IMR-90 (cell line): ENCODE data around the gene CXCL12. TPM values are rescaled to one million over a fixed set of nuclear protein-coding genes. Genes with fewer than 3 reads are reported as not detected.

Experiments
- ATAC-seq: fragments of 200-7000 bp; cut with Tn5 transposase; 2 replicates; pipeline ENCODE4 v1.9.1; 2020; ENCODE audit warnings: low read depth, mild to moderate bottlenecking, moderate library complexity
- BruUV-seq: library from RNA; stranded (reverse); fragments of 400-500 nt; replicated peaks from 2 replicates; lab custom pipeline; 2021; lab: Mats Ljungman, UMichigan
- CTCF ChIA-PET: fragments of 300-600 bp; formaldehyde crosslinking; extraction: SDS; loops from one replicate; lab custom pipeline; 2021; ENCODE audit warnings: antibody characterized with exemption; lab: Yijun Ruan, JAX
- POLR2A ChIA-PET: fragments of 300-600 bp; sonication (Branson Sonifier 250); formaldehyde crosslinking; loops from one replicate; lab custom pipeline; 2022; ENCODE audit warnings: antibody characterized with exemption; ENCODE audit not compliant: unreplicated experiment; lab: Charles Lee
- DNase-seq: peaks from one replicate; pipeline ENCODE4 v3.0.0; 2013
- H2AFZ ChIP-seq: replicated peaks from 2 replicates; pipeline ENCODE3; 2013; ENCODE audit warnings: low read length, mild to moderate bottlenecking; ENCODE audit not compliant: poor library complexity
- H2AK5ac ChIP-seq: 2 replicates; pipeline ENCODE4 v1.6.1; 2013; ENCODE audit warnings: low read depth, low read length, inconsistent platforms
- H2AK9ac ChIP-seq: replicated peaks from 2 replicates; pipeline ENCODE3; 2013; ENCODE audit warnings: mild to moderate bottlenecking, low read depth, low read length, moderate library complexity; ENCODE audit not compliant: poor library complexity
- H2BK120ac ChIP-seq: 2 replicates; pipeline ENCODE4 v1.6.1; 2013; ENCODE audit warnings: low read depth, low read length, inconsistent platforms
- H2BK15ac ChIP-seq: 3 replicates; pipeline ENCODE4 v1.6.1; 2013; ENCODE audit warnings: low read depth, low read length, inconsistent platforms
- H2BK20ac ChIP-seq: 2 replicates; pipeline ENCODE4 v1.6.1; 2013; ENCODE audit warnings: low read depth, mild to moderate bottlenecking, inconsistent platforms, low read length, moderate library complexity
- H2BK5ac ChIP-seq: 2 replicates; pipeline ENCODE4 v1.6.1; 2013; ENCODE audit warnings: mild to moderate bottlenecking, low read depth, low read length, inconsistent platforms; ENCODE audit not compliant: poor library complexity, severe bottlenecking
- H3K14ac ChIP-seq: replicated peaks from 2 replicates; pipeline ENCODE4 v1.6.1; 2013; ENCODE audit warnings: low read depth, low read length, inconsistent platforms
- H3K18ac ChIP-seq: 2 replicates; pipeline ENCODE4 v1.6.1; 2013; ENCODE audit warnings: low read depth, low read length, control low read depth
- H3K23ac ChIP-seq: 2 replicates; pipeline ENCODE4 v1.6.1; 2013; ENCODE audit warnings: low read depth, low read length, inconsistent platforms
- H3K27ac ChIP-seq: 2 replicates; pipeline ENCODE4 v1.5.1; 2013; ENCODE audit warnings: mild to moderate bottlenecking, control low read depth, low read length; ENCODE audit not compliant: insufficient read depth
- H3K27me3 ChIP-seq: 2 replicates; pipeline ENCODE4 v1.6.1; 2013; ENCODE audit warnings: low read length; ENCODE audit not compliant: control insufficient read depth, insufficient read depth
- H3K36me3 ChIP-seq: 2 replicates; pipeline ENCODE4 v1.6.1; 2013; ENCODE audit warnings: low read length, mixed read lengths; ENCODE audit not compliant: control insufficient read depth, insufficient read depth
- H3K4ac ChIP-seq: 2 replicates; pipeline ENCODE4 v1.6.1; 2013; ENCODE audit warnings: low read depth, low read length, inconsistent platforms
- H3K4me1 ChIP-seq: 2 replicates; pipeline ENCODE4 v1.6.1; 2013; ENCODE audit warnings: low read length, mixed read lengths; ENCODE audit not compliant: control insufficient read depth, insufficient read depth
- H3K4me2 ChIP-seq: 2 replicates; pipeline ENCODE4 v1.6.1; 2013; ENCODE audit warnings: low read depth, mild to moderate bottlenecking, control low read depth, low read length, moderate library complexity
- H3K4me3 ChIP-seq: 2 replicates; pipeline ENCODE4 v1.5.1; 2013; ENCODE audit warnings: low read depth, mild to moderate bottlenecking, control low read depth, low read length, moderate library complexity; ENCODE audit not compliant: insufficient read depth
- H3K56ac ChIP-seq: 2 replicates; pipeline ENCODE4 v1.6.1; 2013; ENCODE audit warnings: low read length, inconsistent platforms; ENCODE audit not compliant: insufficient read depth; ENCODE audit errors: extremely low read depth
- H3K79me1 ChIP-seq, 2 experiments: 2 replicates each; pipeline ENCODE4 v1.6.1; 2013; ENCODE audit warnings: low read length in 2 of 2, inconsistent platforms in 1 of 2, low read depth in 1 of 2
- H3K9ac ChIP-seq: 2 replicates; pipeline ENCODE4 v1.6.1; 2013; ENCODE audit warnings: low read depth, low read length, control low read depth
- H3K9me1 ChIP-seq: 2 replicates; pipeline ENCODE4 v1.6.1; 2013; ENCODE audit warnings: low read length, inconsistent platforms; ENCODE audit not compliant: insufficient read depth
- H3K9me3 ChIP-seq: 2 replicates; pipeline ENCODE4 v1.6.1; 2013; ENCODE audit warnings: low read length; ENCODE audit not compliant: control insufficient read depth, insufficient read depth
- H4K20me1 ChIP-seq: 2 replicates; pipeline ENCODE4 v1.6.1; 2013; ENCODE audit warnings: low read length, inconsistent platforms; ENCODE audit not compliant: insufficient read depth
- H4K5ac ChIP-seq: 2 replicates; pipeline ENCODE4 v1.6.1; 2013; ENCODE audit warnings: mild to moderate bottlenecking, low read depth, low read length, control low read depth
- H4K8ac ChIP-seq, 2 experiments: 2 replicates each; pipeline ENCODE4 v1.6.1; 2013; ENCODE audit warnings: low read depth in 2 of 2, low read length in 2 of 2, control low read depth in 1 of 2, inconsistent platforms in 1 of 2
- H4K91ac ChIP-seq: 2 replicates; pipeline ENCODE4 v1.6.1; 2013; ENCODE audit warnings: low read depth, low read length, inconsistent platforms; ENCODE audit not compliant: insufficient read depth
- BHLHE40 ChIP-seq: fragments of 150-350 bp; IDR thresholded peaks from 2 replicates; pipeline ENCODE4 v1.6.1; 2016; ENCODE audit warnings: mild to moderate bottlenecking, low read depth, low read length
- CEBPB ChIP-seq: IDR thresholded peaks from 2 replicates; pipeline ENCODE4 v1.6.1; 2012; ENCODE audit warnings: low read depth, low read length, improper control_type of control experiment
- CHD1 ChIP-seq: IDR thresholded peaks from 2 replicates; pipeline ENCODE4 v1.6.1; 2012; ENCODE audit warnings: low read depth, low read length, improper control_type of control experiment
- CTCF ChIP-seq: conservative IDR thresholded peaks from 2 replicates; pipeline ENCODE4 v1.5.1; 2012; ENCODE audit warnings: mild to moderate bottlenecking, low read depth, low read length, improper control_type of control experiment
- ELK1 ChIP-seq: fragments of 150-350 bp; IDR thresholded peaks from 2 replicates; pipeline ENCODE4 v1.6.1; 2016; ENCODE audit warnings: low read depth, mild to moderate bottlenecking, low read length, moderate library complexity, borderline replicate concordance
- FOS ChIP-seq: fragments of 150-350 bp; IDR thresholded peaks from 2 replicates; pipeline ENCODE4 v1.6.1; 2016; ENCODE audit warnings: low read depth, low read length
- MAFK ChIP-seq: IDR thresholded peaks from 2 replicates; pipeline ENCODE4 v1.6.1; 2012; ENCODE audit warnings: low read depth, low read length, improper control_type of control experiment
- MAZ ChIP-seq: IDR thresholded peaks from 2 replicates; pipeline ENCODE4 v1.6.1; 2012; ENCODE audit warnings: low read depth, mild to moderate bottlenecking, low read length, improper control_type of control experiment, moderate library complexity, borderline replicate concordance
- MXI1 ChIP-seq: IDR thresholded peaks from 2 replicates; pipeline ENCODE4 v1.6.1; 2012; ENCODE audit warnings: low read depth, mild to moderate bottlenecking, low read length, moderate library complexity, borderline replicate concordance
- NFE2L2 ChIP-seq: fragments of 150-350 bp; IDR thresholded peaks from 2 replicates; pipeline ENCODE4 v1.6.1; 2016; ENCODE audit warnings: low read depth, mild to moderate bottlenecking, low read length
- POLR2A ChIP-seq: IDR thresholded peaks from 2 replicates; pipeline ENCODE4 v1.6.1; 2012; ENCODE audit warnings: mild to moderate bottlenecking, low read depth, low read length
- RAD21 ChIP-seq: IDR thresholded peaks from 2 replicates; pipeline ENCODE4 v1.6.1; 2012; ENCODE audit warnings: low read length, improper control_type of control experiment
- RCOR1 ChIP-seq: IDR thresholded peaks from 2 replicates; pipeline ENCODE4 v1.6.1; 2012; ENCODE audit warnings: mild to moderate bottlenecking, low read length, improper control_type of control experiment; ENCODE audit not compliant: insufficient replicate concordance
- RFX5 ChIP-seq: IDR thresholded peaks from 2 replicates; pipeline ENCODE4 v1.8.0; 2012; ENCODE audit warnings: low read depth, mild to moderate bottlenecking, low read length, moderate library complexity
- SMC3 ChIP-seq: fragments of 150-350 bp; IDR thresholded peaks from 2 replicates; pipeline ENCODE4 v1.6.1; 2016; ENCODE audit warnings: low read depth, mild to moderate bottlenecking, antibody characterized with exemption, low read length, moderate library complexity
- USF2 ChIP-seq: fragments of 150-350 bp; IDR thresholded peaks from 2 replicates; pipeline ENCODE4 v1.6.1; 2017; ENCODE audit warnings: mild to moderate bottlenecking, antibody characterized with exemption, low read length, low read depth
- WGBS, 2 experiments: methylation state at CpG; one replicate each; pipeline versions ENCODE4 v1.1.5 to v1.1.7; 2013; ENCODE audit warnings: missing lambda C conversion rate in 2 of 2; ENCODE audit not compliant: insufficient read length in 1 of 2; ENCODE audit errors: extremely low coverage in 2 of 2; 5-methylcytosine and 5-hydroxymethylcytosine counted together
- dilution Hi-C: fragments of 300-500 bp; cut with HindIII; formaldehyde crosslinking; loops from one replicate; pipeline ENCODE4 v1.14.3; 2018; ENCODE audit warnings: low sequenced_read_pairs; ENCODE audit not compliant: unreplicated experiment
- in situ Hi-C: fragments of 300-500 bp; cut with MboI; formaldehyde crosslinking; loops from 3 replicates; pipeline ENCODE4 v1.14.3; 2019; ENCODE audit warnings: low sequenced_read_pairs, inconsistent platforms, mixed read lengths
- intact Hi-C: fragments of 100-400 bp; cut with micrococcal nuclease; formaldehyde crosslinking; loops from 2 replicates; pipeline ENCODE4 v1.10.0; 2022
- polyA plus RNA-seq, 3 experiments: library from polyadenylated mRNA; depleted of rRNA; stranded (reverse); fragments of >200 nt; gene quantifications; 2 replicates each; pipeline ENCODE4 v1.2.3, GENCODE V29; 2012; ENCODE audit warnings: low replicate concordance in 1 of 3
- total RNA-seq: library from RNA; depleted of rRNA; stranded (reverse); fragments of >200 nt; gene quantifications from 2 replicates; pipeline ENCODE4 v1.2.3, GENCODE V29; 2012

Gene CXCL12
- total and polyA plus RNA-seq, 2 of the 4 experiments (the other 2 are of a cell fraction): 15.8 to 80.7 TPM

GRCh38 chr10:44393051-44393630 is 8.2 kb upstream of the CXCL12 start:
- H3K23ac ChIP-seq: no peak overlapping the region
- no peak overlapping the region for H3K9ac ChIP-seq
- no peaks in the 10 kb centered on the region for H3K9me3 ChIP-seq
- H3K27me3 ChIP-seq: peaks cover 38% of the 10 kb centered on the region
- H3K9me1 ChIP-seq: no peaks in the 10 kb centered on the region
- no peak overlapping the region for H2BK20ac ChIP-seq
- dilution Hi-C loops (no loop called here), intact Hi-C loops (no loop called here), in situ Hi-C loops (loop anchor here (5.0 kb wide), 2 partner anchors 469 to 721 kb away; no protein-coding TSS in a partner anchor)
- ChIA-PET CTCF (no interaction called here), POLR2A (no interaction called here)
- no peaks in the 10 kb centered on the region for H3K79me1 ChIP-seq
- no peak overlapping the region for H4K5ac ChIP-seq
- no TSS peak for BruUV-seq
- H2AK9ac ChIP-seq: no peak overlapping the region
- H3K56ac ChIP-seq: no peak overlapping the region
- no peaks in the 10 kb centered on the region for H4K20me1 ChIP-seq
- H4K91ac ChIP-seq: no peak overlapping the region
- ATAC-seq (no peak), DNase-seq (peak; percentile 13)
- no peak overlapping the region for H2AK5ac ChIP-seq
- H3K4me2 ChIP-seq: no peak overlapping the region
- H4K8ac ChIP-seq: no peak overlapping the region
- no peaks in the 10 kb centered on the region for H3K36me3 ChIP-seq
- H3K4ac ChIP-seq: no peak overlapping the region
- H2AFZ ChIP-seq: no peak overlapping the region
- H3K4me3 ChIP-seq: no peak overlapping the region
- H3K14ac ChIP-seq: no peak overlapping the region
- H2BK15ac ChIP-seq: no peak overlapping the region
- no peak overlapping the region for H2BK120ac ChIP-seq
- no peaks in the 10 kb centered on the region for H3K4me1 ChIP-seq
- no peak overlapping the region for H2BK5ac ChIP-seq
- H3K27ac ChIP-seq: no peak overlapping the region
- TF ChIP-seq MAZ (no peak), CTCF (no peak), RAD21 (no peak), RFX5 (no peak), NFE2L2 (no peak), POLR2A (no peak), CEBPB (no peak), MAFK (no peak), SMC3 (no peak), USF2 (no peak), RCOR1 (no peak), CHD1 (no peak), BHLHE40 (no peak), FOS (no peak), ELK1 (no peak), MXI1 (no peak)
- H3K18ac ChIP-seq: no peak overlapping the region
- 25% methylated on average over 5 of the region's 7 CpGs; no CpG with 5 or more reads in 1 of the 2 experiments for WGBS, 2 experiments
